Measurements from ENCODE around the gene HEY2.
A peak's percentile ranks its signal among the peaks of the same experiment; 100 is the strongest.

Gene HEY2

DNA sequence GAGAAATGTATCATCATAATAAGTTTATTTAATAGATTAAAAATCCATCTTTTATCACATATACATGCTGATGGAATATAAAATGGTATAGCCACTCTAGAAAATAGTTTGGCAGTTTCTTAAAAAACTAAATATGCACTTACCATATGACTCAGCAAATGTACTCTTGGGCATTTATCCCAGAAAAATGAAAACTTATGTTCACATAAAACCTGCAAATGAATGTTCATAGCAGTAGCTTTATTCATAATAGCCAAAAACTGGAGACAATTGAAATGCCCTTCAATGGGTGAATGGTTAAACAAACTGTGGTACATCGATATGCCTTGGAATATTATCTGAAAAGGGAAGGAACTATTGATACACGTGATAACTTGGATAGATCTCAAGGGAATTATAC is 34.9 kb downstream of the HEY2 start:
- no peak overlapping the region for H3K27ac ChIP-seq (ENCODE audit: low read length)
- DNase-seq, result no peak
- H3K4me1 ChIP-seq (ENCODE audit: low read length), result peaks cover 14% of the 10 kb centered on the region
- no peaks in the 10 kb centered on the region for H3K9me2 ChIP-seq (replicated peaks; ENCODE audit: insufficient read depth, low read length)
- H3K4me2 ChIP-seq (ENCODE audit: low read depth, low read length), result no peak overlapping the region
- TF ChIP-seq EZH2phosphoT487 (IDR thresholded peaks at IDR 0.05; ENCODE audit: low read length), result no peak
- no peak for TF ChIP-seq EZH2 (optimal IDR thresholded peaks at IDR 0.05; ENCODE audit: low read depth, low read length)
- TF ChIP-seq CTCF (IDR thresholded peaks at IDR 0.05; ENCODE audit: low read length), result no peak
- no peak overlapping the region for H2AFZ ChIP-seq (ENCODE audit: low read length)
- peaks cover 22% of the 10 kb centered on the region for H3F3A ChIP-seq (ENCODE audit: insufficient read depth, low read length)
- H3K9ac ChIP-seq (ENCODE audit: low read length), result no peak overlapping the region
- H3K36me3 ChIP-seq (replicated peaks; ENCODE audit: insufficient read depth, low read length), result no peaks in the 10 kb centered on the region
- no peaks in the 10 kb centered on the region for H3K9me3 ChIP-seq (replicated peaks; ENCODE audit: insufficient read depth, low read length)
- peaks cover 9% of the 10 kb centered on the region for H3K79me2 ChIP-seq (ENCODE audit: low read length)
- H3K27me3 ChIP-seq (replicated peaks; ENCODE audit: insufficient read depth, low read length), result no peaks in the 10 kb centered on the region
- no peaks in the 10 kb centered on the region for H4K20me1 ChIP-seq (ENCODE audit: insufficient read depth, low read length)
- H3K4me3 ChIP-seq (ENCODE audit: low read length), result no peak overlapping the region

- H3K9me3 ChIP-seq (replicated peaks; ENCODE audit: insufficient read depth, low read length), result no peaks in the 10 kb centered on the region
- H3K79me2 ChIP-seq (ENCODE audit: low read length), result peaks cover 10% of the 10 kb centered on the region; the same call in 1 of the 2 replicates
- no peak overlapping the region for H2AFZ ChIP-seq (ENCODE audit: low read length)
- H3K4me3 ChIP-seq (ENCODE audit: low read length), result no peak overlapping the region
- H3K9me2 ChIP-seq (replicated peaks; ENCODE audit: insufficient read depth, low read length), result no peaks in the 10 kb centered on the region
- no peak overlapping the region for H3K27ac ChIP-seq (ENCODE audit: low read length)
- TF ChIP-seq CTCF (IDR thresholded peaks at IDR 0.05; ENCODE audit: low read length) (no peak), EZH2 (optimal IDR thresholded peaks at IDR 0.05; ENCODE audit: low read depth, low read length) (no peak), EZH2phosphoT487 (IDR thresholded peaks at IDR 0.05; ENCODE audit: low read length) (no peak)
- H4K20me1 ChIP-seq (ENCODE audit: insufficient read depth, low read length), result no peaks in the 10 kb centered on the region
- H3K27me3 ChIP-seq (replicated peaks; ENCODE audit: insufficient read depth, low read length), result no peaks in the 10 kb centered on the region
- H3K36me3 ChIP-seq (replicated peaks; ENCODE audit: insufficient read depth, low read length), result no peaks in the 10 kb centered on the region
- no peak for DNase-seq
- no peak overlapping the region for H3K4me2 ChIP-seq (ENCODE audit: low read depth, low read length)
- no peak overlapping the region for H3K9ac ChIP-seq (ENCODE audit: low read length)
- H3K4me1 ChIP-seq (ENCODE audit: low read length), result peaks cover 16% of the 10 kb centered on the region
- peaks cover 25% of the 10 kb centered on the region for H3F3A ChIP-seq (ENCODE audit: insufficient read depth, low read length)
These were observed 38.4 kb downstream of the HEY2 start for GRCh38 chr6:125787791-125788190.

DNA sequence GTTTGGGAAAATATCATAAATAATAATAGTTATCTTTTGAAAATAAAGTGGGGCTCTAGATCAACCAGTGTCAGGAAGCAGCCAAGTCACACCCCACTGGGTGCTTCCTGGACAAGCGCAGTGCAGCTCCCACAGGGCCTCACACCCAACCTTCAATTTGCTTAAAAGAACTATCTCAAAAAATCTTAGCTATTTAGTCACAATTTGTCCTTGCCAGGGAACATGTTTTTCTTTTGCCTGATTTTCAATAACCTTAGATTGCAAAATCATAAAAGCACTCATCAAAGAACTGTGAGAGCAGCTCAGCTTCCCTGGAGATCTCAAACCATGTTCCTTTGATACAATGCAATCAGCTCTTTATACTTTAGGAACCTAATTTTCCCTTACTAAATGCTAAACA is 39.7 kb downstream of the HEY2 start:
- no peak for DNase-seq

More for the DNA sequence above, 39.7 kb downstream of the HEY2 start:
- 0 out of 2 replicates have a peak, but pooled peaks cover 9% of the 10 kb centered on the region for H3K79me2 ChIP-seq (ENCODE audit: low read length)
- H3K4me2 ChIP-seq (ENCODE audit: low read depth, low read length), result peak overlapping the region; percentile 95
- peak overlapping the region; percentile 97 for H3K4me3 ChIP-seq (ENCODE audit: low read length)
- TF ChIP-seq CTCF (IDR thresholded peaks at IDR 0.05; ENCODE audit: low read length), result no peak
- TF ChIP-seq EZH2phosphoT487 (IDR thresholded peaks at IDR 0.05; ENCODE audit: low read length), result no peak
- TF ChIP-seq EZH2 (optimal IDR thresholded peaks at IDR 0.05; ENCODE audit: low read depth, low read length), result no peak
- peaks cover 25% of the 10 kb centered on the region for H3F3A ChIP-seq (ENCODE audit: insufficient read depth, low read length)
- H3K9me3 ChIP-seq (replicated peaks; ENCODE audit: insufficient read depth, low read length), result no peaks in the 10 kb centered on the region
- no peaks in the 10 kb centered on the region for H3K36me3 ChIP-seq (replicated peaks; ENCODE audit: insufficient read depth, low read length)
- no peaks in the 10 kb centered on the region for H3K27me3 ChIP-seq (replicated peaks; ENCODE audit: insufficient read depth, low read length)
- peaks cover 16% of the 10 kb centered on the region for H3K4me1 ChIP-seq (ENCODE audit: low read length)
- no peaks in the 10 kb centered on the region for H4K20me1 ChIP-seq (ENCODE audit: insufficient read depth, low read length)
- H3K27ac ChIP-seq (ENCODE audit: low read length), result peak overlapping the region; percentile 73
- peak overlapping the region; percentile 80; the same call in 1 of the 2 replicates for H3K9ac ChIP-seq (ENCODE audit: low read length)
- peak overlapping the region; percentile 95 for H2AFZ ChIP-seq (ENCODE audit: low read length)
- H3K9me2 ChIP-seq (replicated peaks; ENCODE audit: insufficient read depth, low read length), result no peaks in the 10 kb centered on the region
